Tibial nerve (tissue), 3 donors: Measurements from ENCODE around the gene ECT2L.
A peak's percentile ranks its signal among the peaks of the same experiment; 100 is the strongest.

Experiments used
- POLR2A ChIP-seq, 2 donors: fragments of 450-650 bp; IDR thresholded peaks; one replicate each; pipeline ENCODE4 v1.6.1; 2017; ENCODE audit warnings: antibody characterized with exemption in 2 of 2, mild to moderate bottlenecking in 2 of 2, moderate library complexity in 2 of 2
- TF ChIP-seq, protein P1 (sequence below), 5 experiments: fragments of 200-600 bp in 3 of 5; fragments of 450-650 bp in 2 of 5; sonication (generic) in 3 of 5; IDR thresholded peaks; one replicate each; pipeline ENCODE4 v1.5.1; 2016 to 2019; ENCODE audit warnings: antibody characterized with exemption in 5 of 5, mild to moderate bottlenecking in 3 of 5, moderate library complexity in 2 of 5

GRCh38 chr6:138765896-138766655 is 29.8 kb upstream of the ECT2L start:
- TF ChIP-seq, protein P1, sequence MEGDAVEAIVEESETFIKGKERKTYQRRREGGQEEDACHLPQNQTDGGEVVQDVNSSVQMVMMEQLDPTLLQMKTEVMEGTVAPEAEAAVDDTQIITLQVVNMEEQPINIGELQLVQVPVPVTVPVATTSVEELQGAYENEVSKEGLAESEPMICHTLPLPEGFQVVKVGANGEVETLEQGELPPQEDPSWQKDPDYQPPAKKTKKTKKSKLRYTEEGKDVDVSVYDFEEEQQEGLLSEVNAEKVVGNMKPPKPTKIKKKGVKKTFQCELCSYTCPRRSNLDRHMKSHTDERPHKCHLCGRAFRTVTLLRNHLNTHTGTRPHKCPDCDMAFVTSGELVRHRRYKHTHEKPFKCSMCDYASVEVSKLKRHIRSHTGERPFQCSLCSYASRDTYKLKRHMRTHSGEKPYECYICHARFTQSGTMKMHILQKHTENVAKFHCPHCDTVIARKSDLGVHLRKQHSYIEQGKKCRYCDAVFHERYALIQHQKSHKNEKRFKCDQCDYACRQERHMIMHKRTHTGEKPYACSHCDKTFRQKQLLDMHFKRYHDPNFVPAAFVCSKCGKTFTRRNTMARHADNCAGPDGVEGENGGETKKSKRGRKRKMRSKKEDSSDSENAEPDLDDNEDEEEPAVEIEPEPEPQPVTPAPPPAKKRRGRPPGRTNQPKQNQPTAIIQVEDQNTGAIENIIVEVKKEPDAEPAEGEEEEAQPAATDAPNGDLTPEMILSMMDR (IDR thresholded peaks at IDR 0.05), result peak; percentile 52 to 76 (median 64)
- no peak for TF ChIP-seq POLR2A (IDR thresholded peaks at IDR 0.05)
